Stimulated activated CD4-positive, alpha-beta T cell treated with anti-CD3 and anti-CD28 coated beads, Interleukin-2, amount 100 ng/mL, for 4 hours (primary cell): ENCODE measurements around the gene STRBP.
"Not testable (repeated sequence)": the region's sequence is repeated elsewhere in the genome, so short reads cannot be mapped to it uniquely, and the experiment has no call there.

Experiments used
- DNase-seq: peaks from one replicate; pipeline ENCODE4 v3.0.0-alpha.2; 2020; ENCODE audit warnings: low read depth

The STRBP gene

GRCh38 chr9:123191680-123192079, 76.7 kb downstream of the STRBP start:
- DNase-seq, result no peak

DNA sequence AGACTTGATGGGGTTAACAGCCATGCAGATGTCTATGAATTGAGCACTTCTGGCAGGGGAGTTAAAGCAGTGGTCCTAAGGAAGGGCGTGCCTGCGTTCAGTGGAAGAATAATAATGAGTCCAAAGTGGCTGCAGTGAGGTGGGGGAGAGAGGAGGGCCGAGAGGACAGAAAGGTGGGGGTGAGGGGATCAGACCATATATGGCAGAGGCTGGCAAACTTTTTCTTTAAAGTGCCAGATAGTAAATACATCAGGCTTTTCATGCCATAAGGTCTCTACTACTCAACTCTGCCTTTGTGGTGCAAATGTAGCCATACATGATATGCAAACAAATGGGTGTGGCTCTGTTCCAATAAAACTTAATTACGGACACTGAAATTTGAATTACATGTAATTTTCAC, 77.1 kb downstream of the STRBP start:
- no peak for DNase-seq

GRCh38 chr9:123187131-123187530, 81.3 kb downstream of the STRBP start:
- no peak for DNase-seq

- DNase-seq, result not testable (repeated sequence)
These were observed 82.4 kb downstream of the STRBP start for GRCh38 chr9:123186029-123186428.

DNA sequence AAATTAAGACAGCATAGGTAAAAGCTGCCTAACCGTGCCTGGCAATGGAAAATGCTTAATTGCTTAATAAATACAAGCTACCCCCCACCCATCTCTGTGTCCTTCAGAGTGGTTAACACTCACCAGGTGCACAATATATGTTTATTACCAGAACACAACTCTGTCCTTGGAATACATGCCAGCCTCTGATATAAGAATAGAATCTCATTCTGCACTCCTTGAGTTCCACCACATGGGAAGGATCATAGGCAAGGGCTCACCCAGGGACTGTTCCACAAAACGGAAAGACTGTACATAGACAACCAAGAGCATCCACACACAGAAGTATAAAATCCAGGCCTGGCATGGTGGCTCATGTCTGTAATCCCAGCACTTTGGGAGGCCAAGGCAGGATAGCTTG, 91.4 kb downstream of the STRBP start:
- DNase-seq, result no peak

- no peak for DNase-seq
These were observed 92.3 kb downstream of the STRBP start for GRCh38 chr9:123175854-123176629.

GRCh38 chr9:123174887-123175518, 93.4 kb downstream of the STRBP start:
- DNase-seq, result no peak

- no peak for DNase-seq
These were observed 94.3 kb downstream of the STRBP start for GRCh38 chr9:123174079-123174478.

GRCh38 chr9:123169926-123170325, 98.5 kb downstream of the STRBP start:
- no peak for DNase-seq

DNA sequence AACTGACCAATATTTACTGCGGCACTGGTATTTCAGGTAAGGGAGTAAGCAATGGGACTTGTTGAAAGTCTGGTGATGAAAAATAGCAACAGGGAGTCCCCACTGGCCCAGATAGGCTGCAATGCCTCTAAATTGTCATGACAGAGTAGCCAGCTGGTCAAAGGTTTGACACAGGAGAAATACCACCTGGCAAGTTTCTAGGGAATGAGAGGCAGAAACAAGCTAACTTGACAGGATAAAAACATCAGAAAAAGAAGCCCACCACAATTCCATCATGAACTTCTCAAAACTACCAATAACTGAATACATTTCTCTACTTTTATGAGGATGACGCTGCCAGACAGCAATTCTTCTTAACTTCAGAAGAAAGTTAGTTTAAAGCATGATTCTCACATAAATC, 99.8 kb downstream of the STRBP start:
- no peak for DNase-seq

DNA sequence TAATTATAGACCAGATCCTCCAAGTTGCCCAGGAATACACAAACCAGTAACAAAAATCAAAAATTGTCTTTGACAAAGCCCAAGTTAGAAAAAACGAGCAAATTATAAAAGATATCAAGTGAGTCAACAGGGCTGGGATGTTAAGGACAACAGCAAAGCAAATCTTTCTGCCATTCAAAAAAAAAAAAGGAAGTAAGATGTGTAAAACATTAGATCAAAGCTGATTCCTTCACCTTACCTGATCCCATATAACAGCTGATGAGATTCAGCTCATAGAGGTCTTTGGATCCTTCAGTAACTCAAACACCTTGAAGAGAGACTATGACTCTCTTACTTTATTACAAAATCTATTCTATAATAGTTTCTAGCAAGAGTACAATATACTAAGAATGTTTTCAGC, 100.9 kb downstream of the STRBP start:
- no peak for DNase-seq

DNA sequence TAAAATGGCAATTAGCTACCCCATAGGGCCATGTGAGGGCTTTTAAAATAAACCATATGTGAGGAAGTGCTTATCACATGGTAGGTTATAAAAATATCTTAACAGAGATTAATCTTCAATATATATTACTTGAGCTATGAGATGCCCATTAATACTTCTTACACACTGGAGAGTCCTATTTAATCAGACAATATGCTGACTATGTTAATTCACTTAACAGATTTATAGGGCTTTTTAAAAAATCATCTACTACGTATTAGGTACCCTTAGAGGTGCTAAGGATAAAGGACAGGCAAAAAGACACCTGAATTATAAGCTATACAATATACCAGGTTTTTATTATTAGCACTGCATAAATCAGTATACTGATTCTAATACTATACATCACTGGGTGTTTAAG, 102.6 kb downstream of the STRBP start:
- no peak for DNase-seq

- DNase-seq, result no peak
These were observed 104.1 kb downstream of the STRBP start for GRCh38 chr9:123164285-123164684.

- DNase-seq, result no peak
These were observed 105.5 kb downstream of the STRBP start for GRCh38 chr9:123162791-123163345.

GRCh38 chr9:123162360-123162759, 106.0 kb downstream of the STRBP start:
- DNase-seq, result no peak

GRCh38 chr9:123157221-123157620, 111.2 kb downstream of the STRBP start:
- DNase-seq, result no peak

GRCh38 chr9:123150708-123151503, 117.5 kb downstream of the STRBP start:
- DNase-seq, result no peak

DNA sequence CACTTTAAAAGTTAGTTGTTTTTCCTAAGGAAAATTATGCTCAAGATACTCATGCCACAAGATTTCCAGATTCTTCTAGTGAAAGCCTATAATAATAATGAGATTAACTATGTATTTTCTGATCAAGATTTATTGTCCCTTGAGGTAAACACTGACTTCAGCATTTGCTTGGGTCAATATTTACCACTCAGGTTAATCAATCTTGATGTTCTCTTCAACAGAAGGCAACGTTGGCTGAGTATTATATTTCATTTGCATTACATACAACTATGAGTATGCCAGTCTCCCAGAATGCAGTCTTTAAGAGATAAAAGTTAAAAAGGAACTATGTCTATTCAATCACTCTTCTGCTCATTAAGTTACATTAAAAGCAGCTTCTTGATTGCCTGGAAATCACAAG, 119.3 kb downstream of the STRBP start:
- DNase-seq, result no peak

GRCh38 chr9:123138163-123138562, 130.2 kb downstream of the STRBP start:
- no peak for DNase-seq

- no peak for DNase-seq
These were observed 133.0 kb downstream of the STRBP start for GRCh38 chr9:123135430-123135829.

- no peak for DNase-seq
These were observed 135.7 kb downstream of the STRBP start for GRCh38 chr9:123132696-123133095.

GRCh38 chr9:123131993-123132392, 136.4 kb downstream of the STRBP start:
- no peak for DNase-seq

GRCh38 chr9:123131258-123131657, 137.1 kb downstream of the STRBP start:
- DNase-seq, result no peak
